Measurements from ENCODE around the gene OTUD7B. TPM values are rescaled to one million over a fixed set of nuclear protein-coding genes. Genes with fewer than 3 reads are reported as not detected.

OTUD7B gene
- total and polyA plus RNA-seq, 2 experiments from 2014 or later, result 3.5 to 20.1 TPM

DNA sequence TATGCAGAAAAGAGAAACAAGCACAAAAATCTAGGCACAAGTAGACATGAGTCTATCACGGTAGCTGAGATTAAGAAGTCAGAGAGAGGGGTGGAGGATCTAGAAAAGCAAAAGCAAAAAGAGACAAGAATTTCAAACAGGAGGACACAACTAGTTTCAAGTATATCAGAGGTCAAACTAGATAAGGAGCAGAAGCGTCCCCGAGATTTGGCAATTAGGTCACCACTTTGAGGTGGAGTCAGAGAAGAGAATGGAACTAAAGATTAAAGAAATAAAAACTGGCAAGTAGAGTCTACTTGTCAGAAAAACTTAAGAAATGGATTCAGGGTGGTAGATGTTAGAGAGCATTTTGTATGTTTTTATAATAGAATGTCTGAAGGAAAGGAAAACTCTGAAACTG lies 85.2 kb downstream of the OTUD7B start:
- H3K27me3 ChIP-seq (replicated peaks; ENCODE audit: insufficient read depth), result no peaks in the 10 kb centered on the region
- H4K20me1 ChIP-seq (ENCODE audit: insufficient read depth), result no peaks in the 10 kb centered on the region
- 87 to 89% methylated on average over 3 of the region's 3 CpGs for WGBS, 2 experiments (ENCODE audit: low coverage in 1 of 2, low lambda C conversion rate in 2 of 2, missing lambda C conversion rate in 2 of 2)
- no peak overlapping the region for H3K9ac ChIP-seq
- H3K4me3 ChIP-seq, result no peak overlapping the region
- peaks cover 35% of the 10 kb centered on the region for H3K79me2 ChIP-seq (ENCODE audit: insufficient read depth)
- no peak overlapping the region for H3K27ac ChIP-seq
- H3K9me2 ChIP-seq (ENCODE audit: insufficient read depth), result no peaks in the 10 kb centered on the region
- peaks cover 34% of the 10 kb centered on the region for H3F3A ChIP-seq (ENCODE audit: insufficient read depth)
- no peaks in the 10 kb centered on the region for H3K9me3 ChIP-seq (ENCODE audit: low read depth)
- in situ Hi-C loops (cut with MboI), result no loop called here
- DNase-seq, result no peak
- peaks cover 42% of the 10 kb centered on the region for H3K36me3 ChIP-seq (ENCODE audit: low read depth)
- TF ChIP-seq EZH2phosphoT487 (IDR thresholded peaks at IDR 0.05; ENCODE audit: insufficient read depth, low read depth), result no peak
- no peak for TF ChIP-seq EZH2 (IDR thresholded peaks at IDR 0.05; ENCODE audit: insufficient read depth, poor library complexity, severe bottlenecking)
- H3K4me2 ChIP-seq (ENCODE audit: unreplicated experiment), result peak overlapping the region; percentile 1
- no peak overlapping the region for H2AFZ ChIP-seq
- peaks cover 25% of the 10 kb centered on the region for H3K4me1 ChIP-seq (ENCODE audit: insufficient read depth)

DNA sequence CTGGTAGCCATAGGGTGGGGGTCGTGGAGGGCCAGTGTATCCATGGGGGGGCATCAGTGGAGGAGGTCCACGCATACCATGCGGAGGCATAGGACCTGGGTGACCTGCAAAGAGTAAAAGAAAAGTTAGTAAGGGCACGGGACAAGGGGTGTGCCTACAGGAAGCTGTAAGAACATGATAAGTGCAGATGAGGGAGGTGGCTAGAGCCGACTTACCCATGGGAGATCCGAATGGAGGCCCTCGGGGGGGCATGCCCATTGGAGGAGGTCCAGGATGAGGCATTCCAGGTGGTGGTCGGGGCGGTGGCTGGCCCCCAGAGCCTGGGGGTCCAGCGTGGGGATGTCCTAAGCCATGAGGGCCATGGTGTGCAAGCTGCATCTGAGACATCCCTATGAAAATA lies 86.9 kb downstream of the OTUD7B start:
- H3K36me3 ChIP-seq (ENCODE audit: low read depth), result peaks cover 42% of the 10 kb centered on the region
- no peak overlapping the region for H2AFZ ChIP-seq
- H3K27ac ChIP-seq, result no peak overlapping the region
- H4K20me1 ChIP-seq (ENCODE audit: insufficient read depth), result no peaks in the 10 kb centered on the region
- no peak overlapping the region for H3K4me2 ChIP-seq (ENCODE audit: unreplicated experiment)
- H3K9me2 ChIP-seq (ENCODE audit: insufficient read depth), result no peaks in the 10 kb centered on the region
- no peaks in the 10 kb centered on the region for H3K27me3 ChIP-seq (replicated peaks; ENCODE audit: insufficient read depth)
- 78 to 84% methylated on average over 7 to 10 of the region's 10 CpGs for WGBS, 2 experiments (ENCODE audit: low coverage in 1 of 2, low lambda C conversion rate in 2 of 2, missing lambda C conversion rate in 2 of 2)
- H3K9me3 ChIP-seq (ENCODE audit: low read depth), result no peaks in the 10 kb centered on the region
- no peak for TF ChIP-seq EZH2phosphoT487 (IDR thresholded peaks at IDR 0.05; ENCODE audit: insufficient read depth, low read depth)
- no peak for TF ChIP-seq EZH2 (IDR thresholded peaks at IDR 0.05; ENCODE audit: insufficient read depth, poor library complexity, severe bottlenecking)
- in situ Hi-C loops (cut with MboI), result no loop called here
- no peak for DNase-seq
- H3K79me2 ChIP-seq (ENCODE audit: insufficient read depth), result peaks cover 35% of the 10 kb centered on the region
- no peak overlapping the region for H3K4me3 ChIP-seq
- H3K4me1 ChIP-seq (ENCODE audit: insufficient read depth), result peaks cover 23% of the 10 kb centered on the region
- H3F3A ChIP-seq (ENCODE audit: insufficient read depth), result peaks cover 28% of the 10 kb centered on the region
- no peak overlapping the region for H3K9ac ChIP-seq

DNA sequence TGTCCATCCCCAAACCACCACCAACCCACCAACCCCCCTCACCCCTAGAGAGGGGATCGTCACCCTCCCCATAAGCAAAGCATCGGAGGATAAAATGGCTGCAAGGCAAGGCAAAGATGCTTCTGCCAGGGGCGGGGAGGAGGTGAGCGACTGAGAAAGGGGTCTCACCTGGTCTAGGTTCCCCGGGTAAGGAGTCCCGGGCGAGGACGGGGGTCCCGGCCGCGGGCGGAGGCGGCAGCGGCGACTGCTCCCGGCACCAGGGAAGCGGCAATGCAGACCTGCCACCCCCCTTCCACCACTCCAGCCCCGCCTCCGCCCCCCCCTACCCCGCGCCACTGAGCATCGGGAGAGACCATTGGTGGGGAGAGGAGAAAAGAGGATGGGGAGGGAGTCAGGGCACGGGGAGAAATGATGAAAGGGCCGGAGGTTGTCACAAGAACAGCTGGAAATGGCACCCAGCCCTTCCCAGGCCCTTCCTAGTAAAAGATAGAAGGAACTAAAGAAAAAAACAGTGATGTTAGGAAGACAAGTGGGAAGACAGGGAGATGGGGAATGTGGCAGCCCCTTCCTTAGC lies 92.9 kb downstream of the OTUD7B start, which contains the start of gene SV2A:
Gene SV2A (minus strand): TSS at position 274 of the 574 bp plus-strand sequence. CDS start 4,004 bp downstream, outside the sequence.
- H3K27ac ChIP-seq, result no peak within 1 kb of the TSS
- peak within 1 kb of the TSS; percentile 67 for H3K4me3 ChIP-seq
- in situ Hi-C loops (cut with MboI), result no loop called here
- 1 to 4% methylated on average over 12 to 22 of the region's 24 CpGs for WGBS, 2 experiments (ENCODE audit: low coverage in 1 of 2, low lambda C conversion rate in 2 of 2, missing lambda C conversion rate in 2 of 2)
- no peaks in the 10 kb centered on the region for H3K79me2 ChIP-seq (ENCODE audit: insufficient read depth)
- peaks cover 16% of the 10 kb centered on the region for H3F3A ChIP-seq (ENCODE audit: insufficient read depth)
- peak; percentile 26 for DNase-seq
- H3K9me2 ChIP-seq (ENCODE audit: insufficient read depth), result no peaks in the 10 kb centered on the region
- peak within 1 kb of the TSS; percentile 53 for H3K9ac ChIP-seq
- peaks cover 9% of the 10 kb centered on the region for H3K36me3 ChIP-seq (ENCODE audit: low read depth)
- H3K27me3 ChIP-seq (replicated peaks; ENCODE audit: insufficient read depth), result no peaks in the 10 kb centered on the region
- no peaks in the 10 kb centered on the region for H4K20me1 ChIP-seq (ENCODE audit: insufficient read depth)
- H2AFZ ChIP-seq, result peak within 1 kb of the TSS; percentile 79
- H3K4me2 ChIP-seq (ENCODE audit: unreplicated experiment), result peak within 1 kb of the TSS; percentile 71
- no peaks in the 10 kb centered on the region for H3K4me1 ChIP-seq (ENCODE audit: insufficient read depth)
- TF ChIP-seq EZH2 (IDR thresholded peaks at IDR 0.05; ENCODE audit: insufficient read depth, poor library complexity, severe bottlenecking), result no peak
- no peak for TF ChIP-seq EZH2phosphoT487 (IDR thresholded peaks at IDR 0.05; ENCODE audit: insufficient read depth, low read depth)
- H3K9me3 ChIP-seq (ENCODE audit: low read depth), result no peaks in the 10 kb centered on the region

DNA sequence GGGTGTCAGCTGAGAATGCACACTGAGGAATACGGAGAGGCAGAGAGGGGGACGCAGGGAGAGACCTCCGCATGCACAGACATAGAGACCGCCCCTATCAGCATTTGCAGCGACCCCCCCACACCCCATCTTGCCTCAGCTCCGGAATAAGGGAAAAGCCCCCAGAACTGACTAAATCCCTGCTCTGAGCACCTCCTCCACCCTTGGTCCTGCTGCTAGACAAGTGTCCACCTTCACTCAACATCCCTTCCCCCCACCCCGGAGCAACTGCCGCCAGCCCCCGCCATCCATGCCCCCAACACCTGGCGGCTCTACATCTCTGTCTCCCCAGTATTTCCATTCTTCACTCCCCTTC lies 93.7 kb downstream of the OTUD7B start:
- no peak overlapping the region for H3K9ac ChIP-seq
- no peaks in the 10 kb centered on the region for H3K9me3 ChIP-seq (ENCODE audit: low read depth)
- H3K9me2 ChIP-seq (ENCODE audit: insufficient read depth), result no peaks in the 10 kb centered on the region
- WGBS, 2 experiments (ENCODE audit: low coverage in 1 of 2, low lambda C conversion rate in 2 of 2, missing lambda C conversion rate in 2 of 2), result 14 to 25% methylated on average over 5 to 10 of the region's 10 CpGs
- in situ Hi-C loops (cut with MboI), result no loop called here
- H4K20me1 ChIP-seq (ENCODE audit: insufficient read depth), result no peaks in the 10 kb centered on the region
- no peaks in the 10 kb centered on the region for H3K27me3 ChIP-seq (replicated peaks; ENCODE audit: insufficient read depth)
- H3K79me2 ChIP-seq (ENCODE audit: insufficient read depth), result no peaks in the 10 kb centered on the region
- H3K36me3 ChIP-seq (ENCODE audit: low read depth), result peaks cover 5% of the 10 kb centered on the region; the same call in 1 of the 2 replicates
- peaks cover 12% of the 10 kb centered on the region for H3F3A ChIP-seq (ENCODE audit: insufficient read depth)
- DNase-seq, result no peak
- TF ChIP-seq EZH2phosphoT487 (IDR thresholded peaks at IDR 0.05; ENCODE audit: insufficient read depth, low read depth) (no peak), EZH2 (IDR thresholded peaks at IDR 0.05; ENCODE audit: insufficient read depth, poor library complexity, severe bottlenecking) (no peak)
- H3K4me1 ChIP-seq (ENCODE audit: insufficient read depth), result no peaks in the 10 kb centered on the region
- no peak overlapping the region for H3K4me2 ChIP-seq (ENCODE audit: unreplicated experiment)
- no peak overlapping the region; the same call in 1 of the 2 replicates for H2AFZ ChIP-seq
- H3K27ac ChIP-seq, result no peak overlapping the region
- no peak overlapping the region for H3K4me3 ChIP-seq
